HG02759 (cell line): ENCODE measurements around the gene TMEM235.

ENCODE experiments used
- ATAC-seq: cut with Tn5 transposase; IDR thresholded peaks from one replicate; pipeline ENCODE4 v1.9.1; 2021; ENCODE audit warnings: mild to moderate bottlenecking, moderate library complexity; ENCODE audit not compliant: unreplicated experiment

TMEM235 gene

DNA sequence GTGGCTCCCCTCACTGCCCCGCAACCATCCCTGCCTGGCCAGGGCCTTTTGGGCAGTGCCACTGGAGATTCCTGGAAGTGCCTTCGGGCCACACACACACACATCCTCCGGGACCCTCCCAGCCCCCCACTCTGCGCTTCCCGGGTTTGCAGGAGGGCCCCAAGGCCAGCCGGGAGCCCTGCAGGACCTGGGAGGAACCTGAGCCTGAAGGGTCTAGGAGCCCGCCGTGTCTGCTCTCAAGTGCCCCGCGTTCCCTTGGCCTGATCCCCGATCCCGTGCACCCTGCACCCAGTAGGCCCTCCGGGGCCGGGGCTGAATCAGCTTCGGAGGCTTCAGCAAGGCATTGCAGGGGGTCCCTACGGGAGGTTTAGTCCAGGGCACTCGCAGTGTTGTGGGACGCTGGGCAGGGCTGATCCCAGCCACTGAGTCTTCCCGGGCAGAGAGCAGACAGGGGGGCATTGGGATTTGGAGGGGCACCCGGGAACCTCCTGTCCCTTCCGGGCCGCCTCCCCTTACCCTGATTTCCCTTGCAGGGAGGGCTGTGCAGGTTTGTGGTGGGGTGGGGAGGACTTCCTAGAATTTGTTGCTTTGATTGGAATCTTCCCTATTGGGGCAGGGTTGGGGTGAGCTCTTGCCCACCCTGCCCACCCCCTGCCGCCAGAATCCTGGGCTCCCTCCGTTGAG is 36.9 kb downstream of the TMEM235 start:
- ATAC-seq = no peak

DNA sequence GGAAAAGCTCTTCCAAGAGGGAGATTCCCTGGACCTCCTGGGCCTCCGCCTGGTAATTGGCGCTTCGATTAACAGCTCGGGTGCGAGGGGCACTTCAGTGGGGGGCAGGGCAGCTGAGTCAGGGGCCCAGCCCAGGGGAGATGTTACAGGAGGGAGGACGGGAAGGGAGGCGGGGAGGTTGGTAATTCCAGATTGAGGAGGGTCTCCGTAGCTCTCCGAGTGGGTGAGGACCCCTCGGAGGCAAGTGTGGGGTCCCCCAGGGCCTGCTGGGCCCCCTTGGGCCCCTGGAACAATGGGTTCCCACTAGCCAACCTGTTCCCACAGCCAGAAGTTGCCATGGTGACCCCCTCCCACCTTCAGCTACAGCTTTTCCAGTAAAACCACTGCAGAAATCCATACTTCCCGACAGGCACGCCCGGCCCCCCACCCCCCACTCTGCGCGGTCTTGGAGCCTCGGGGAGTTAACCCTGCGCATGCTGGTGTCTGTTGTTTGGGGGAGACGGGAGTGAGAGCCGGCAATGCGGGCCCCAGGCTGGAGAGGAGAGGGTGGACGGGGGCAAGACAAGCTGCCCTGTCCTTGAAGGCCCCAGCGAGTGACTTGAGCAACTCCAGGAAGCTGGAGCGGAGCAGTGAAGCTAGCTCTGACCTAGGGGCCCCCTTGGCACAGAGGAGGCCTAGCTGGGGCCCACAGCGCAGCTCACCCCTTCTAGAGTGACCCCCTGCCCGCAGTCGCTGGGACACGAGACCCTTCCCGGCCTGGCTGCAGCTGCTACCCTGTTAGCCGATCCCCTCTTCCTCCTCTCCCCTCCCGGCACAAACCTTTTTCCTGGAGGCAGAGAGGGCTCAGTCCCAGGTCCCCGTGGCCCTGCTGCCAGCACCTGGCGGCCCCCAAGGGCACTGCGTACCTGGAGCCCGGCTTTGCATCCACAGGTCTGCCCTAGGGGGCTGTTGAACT is 37.8 kb downstream of the TMEM235 start:
- no peak for ATAC-seq

DNA sequence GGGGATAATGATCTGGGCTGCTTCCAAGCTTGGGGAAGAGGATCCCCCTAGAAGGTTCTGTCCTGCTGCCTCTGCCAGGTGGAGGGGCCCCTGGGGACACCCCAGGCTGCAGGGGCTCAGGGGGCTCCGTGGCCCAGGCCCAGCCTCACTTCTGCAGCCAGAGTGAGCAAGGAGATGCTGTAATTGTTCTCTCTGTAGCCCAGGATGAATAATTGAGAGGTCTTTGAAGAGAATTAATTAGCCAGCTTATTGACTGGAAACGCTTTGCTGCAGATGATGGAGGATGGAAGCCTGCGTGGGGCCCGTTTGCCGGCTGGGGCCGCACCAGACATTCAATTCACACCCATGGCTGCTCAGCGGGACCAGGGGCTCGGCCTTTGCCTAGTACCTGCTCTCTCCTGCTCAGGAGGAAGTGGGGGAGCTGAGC is 38.5 kb downstream of the TMEM235 start:
- no peak for ATAC-seq

DNA sequence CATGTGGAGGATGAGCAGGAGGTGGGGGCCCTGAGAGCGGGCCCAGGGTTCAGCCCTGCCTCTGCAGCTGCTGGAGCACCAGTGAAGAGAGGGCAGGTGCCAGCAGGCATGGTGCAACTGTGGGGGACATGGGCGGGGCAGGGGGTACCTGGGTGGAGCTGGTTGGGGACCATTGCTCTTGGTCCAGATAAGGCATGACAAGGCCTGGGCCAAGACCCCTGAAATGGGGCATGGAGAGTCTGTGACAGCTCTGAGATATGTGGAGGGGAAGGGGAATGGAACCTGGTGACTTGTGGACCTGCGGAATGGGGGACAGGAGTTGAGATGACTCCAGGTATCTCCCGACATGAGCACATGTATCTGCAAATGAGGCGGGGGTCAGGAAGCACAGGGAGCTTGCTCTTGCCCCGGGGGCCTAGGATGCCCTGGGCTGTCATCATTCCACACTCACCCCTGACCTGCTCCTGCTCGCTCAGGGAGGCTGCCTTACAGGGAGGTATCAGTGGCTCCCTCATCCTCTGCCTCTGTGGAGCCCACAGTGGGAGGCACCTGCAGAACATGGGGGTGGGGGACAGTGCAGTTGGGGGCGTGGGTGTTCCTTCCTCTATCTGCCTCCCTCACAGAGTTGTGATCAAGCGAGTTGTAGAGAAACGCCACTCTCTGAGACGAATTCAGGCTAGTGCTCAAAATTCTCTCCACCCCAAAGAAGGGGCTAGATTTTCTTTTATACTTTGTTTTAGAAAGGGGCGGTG is 40.2 kb downstream of the TMEM235 start:
- no peak for ATAC-seq

DNA sequence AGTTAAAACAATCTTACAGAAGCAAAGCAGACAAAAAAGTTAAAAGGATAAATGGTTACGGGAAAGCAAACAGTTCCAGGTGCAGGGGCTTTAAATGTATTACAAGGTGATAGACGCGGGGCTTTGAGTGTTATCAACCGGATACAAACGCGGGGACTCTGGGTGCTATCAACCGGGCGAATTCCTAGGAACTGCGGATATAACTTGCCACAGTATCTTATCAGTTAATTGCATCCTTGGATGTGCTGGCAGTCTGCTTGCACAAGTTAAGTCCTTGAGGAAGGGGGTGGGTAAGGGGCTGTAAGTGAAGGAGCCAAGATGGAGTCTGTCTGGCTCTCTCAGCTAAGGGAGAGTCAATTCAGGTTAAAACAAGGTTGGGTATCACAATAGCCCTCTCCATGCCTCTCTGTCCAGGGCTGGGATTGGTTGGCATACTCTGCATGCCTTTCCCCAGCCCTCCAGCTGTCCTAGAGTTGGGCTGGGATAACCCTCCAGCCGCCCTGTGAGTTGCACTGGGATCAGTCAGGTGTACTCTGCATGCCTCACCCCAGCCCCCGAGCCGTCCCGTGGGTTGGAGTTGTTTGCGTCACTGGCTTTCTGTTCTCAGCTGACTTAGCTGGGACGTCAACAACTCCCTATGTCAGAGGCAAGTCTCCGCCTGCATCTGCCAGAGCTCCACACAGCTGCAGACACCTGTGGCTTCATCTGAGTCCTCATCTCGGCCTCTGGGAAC is 40.9 kb downstream of the TMEM235 start:
- no peak for ATAC-seq

DNA sequence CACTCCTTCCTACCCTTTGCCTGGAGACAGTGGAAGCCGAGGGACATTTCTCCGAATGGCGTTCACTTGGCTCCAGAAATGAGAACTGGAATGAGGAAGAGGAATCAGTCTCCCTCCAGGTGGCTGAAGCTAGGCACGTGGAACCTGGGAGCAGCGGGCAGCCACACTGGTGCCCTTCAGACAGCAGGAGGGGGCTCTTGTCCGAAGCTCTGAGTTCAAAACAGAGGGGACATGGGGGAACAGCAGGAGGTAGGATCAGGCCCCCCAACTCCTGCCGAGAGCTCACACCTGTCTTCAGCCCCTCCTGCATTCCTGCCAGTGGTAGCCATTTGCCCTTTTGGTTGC is 41.5 kb downstream of the TMEM235 start:
- no peak for ATAC-seq

DNA sequence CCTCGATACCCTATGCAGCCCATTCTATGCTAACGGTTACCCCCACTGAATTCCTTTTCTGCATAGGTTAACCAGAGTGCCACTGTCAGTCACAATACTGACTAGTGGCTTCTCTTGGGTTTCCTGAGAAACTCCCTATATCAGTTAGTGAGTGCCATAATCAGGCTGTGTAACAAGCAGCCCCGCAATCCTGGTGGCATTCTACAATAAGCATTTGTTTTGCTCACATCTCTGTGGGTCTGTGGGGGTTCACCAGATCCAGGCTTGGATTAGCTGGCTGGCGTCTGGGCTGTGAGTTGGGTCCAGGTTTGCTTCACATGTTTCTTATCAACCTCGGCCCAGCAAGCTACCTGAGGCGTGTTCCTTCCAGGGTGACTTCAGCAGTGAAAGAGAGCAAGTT is 42.4 kb downstream of the TMEM235 start:
- no peak for ATAC-seq

DNA sequence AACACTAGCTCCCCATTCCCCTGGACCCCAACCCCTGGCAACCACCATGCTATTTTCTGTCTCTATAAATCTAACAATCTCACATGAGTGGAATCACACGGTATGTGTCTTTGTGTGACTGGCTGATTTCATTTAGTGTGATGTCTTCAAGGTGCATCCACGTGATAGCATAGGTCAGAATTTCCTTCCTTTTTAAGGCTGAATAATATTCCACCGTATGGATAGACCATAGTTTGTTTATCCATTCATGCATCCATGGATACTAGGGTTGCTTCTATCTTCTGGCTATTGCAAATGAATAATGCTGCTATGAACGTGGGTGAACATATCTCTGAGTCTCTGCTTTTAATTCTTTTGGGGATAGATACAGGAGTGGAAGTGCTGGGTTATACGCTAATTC is 43.9 kb downstream of the TMEM235 start:
- no peak for ATAC-seq

DNA sequence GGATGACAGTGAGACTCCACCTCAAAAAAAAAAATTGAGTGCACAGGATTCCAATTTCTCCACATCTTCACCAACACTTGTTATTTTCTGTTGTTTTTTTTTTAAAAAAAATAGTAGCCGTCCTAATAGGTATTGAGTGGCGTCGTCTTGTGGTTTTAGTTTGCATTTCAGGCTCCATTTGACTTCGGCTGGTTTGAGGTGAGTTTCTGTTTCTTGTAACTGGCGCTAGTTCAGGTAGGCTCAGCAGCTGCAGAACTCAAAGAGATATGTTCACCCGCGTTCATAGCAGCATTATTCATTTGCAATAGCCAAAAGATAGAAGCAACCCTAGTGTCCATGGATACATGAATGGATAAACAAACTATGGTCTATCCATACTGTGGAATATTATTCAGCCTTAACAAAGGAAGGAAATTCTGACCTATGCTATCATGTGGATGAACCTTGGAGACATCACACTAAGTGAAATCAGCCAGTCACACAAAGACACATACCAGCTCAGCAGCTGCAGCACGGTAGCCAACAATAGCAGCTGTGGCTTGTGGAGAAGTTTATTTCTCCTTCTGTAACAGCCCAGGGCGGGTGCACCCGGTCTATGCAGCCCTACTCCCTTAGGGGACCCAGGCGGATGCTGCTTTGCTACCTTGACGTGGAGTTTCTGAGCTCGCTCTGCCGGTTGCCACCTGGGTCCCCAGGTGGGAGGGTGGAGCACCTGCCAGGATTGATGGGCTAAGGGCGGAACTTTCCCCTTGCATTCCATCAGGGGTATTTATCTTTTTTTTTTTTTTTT is 44.9 kb downstream of the TMEM235 start:
- ATAC-seq = peak; percentile 66

DNA sequence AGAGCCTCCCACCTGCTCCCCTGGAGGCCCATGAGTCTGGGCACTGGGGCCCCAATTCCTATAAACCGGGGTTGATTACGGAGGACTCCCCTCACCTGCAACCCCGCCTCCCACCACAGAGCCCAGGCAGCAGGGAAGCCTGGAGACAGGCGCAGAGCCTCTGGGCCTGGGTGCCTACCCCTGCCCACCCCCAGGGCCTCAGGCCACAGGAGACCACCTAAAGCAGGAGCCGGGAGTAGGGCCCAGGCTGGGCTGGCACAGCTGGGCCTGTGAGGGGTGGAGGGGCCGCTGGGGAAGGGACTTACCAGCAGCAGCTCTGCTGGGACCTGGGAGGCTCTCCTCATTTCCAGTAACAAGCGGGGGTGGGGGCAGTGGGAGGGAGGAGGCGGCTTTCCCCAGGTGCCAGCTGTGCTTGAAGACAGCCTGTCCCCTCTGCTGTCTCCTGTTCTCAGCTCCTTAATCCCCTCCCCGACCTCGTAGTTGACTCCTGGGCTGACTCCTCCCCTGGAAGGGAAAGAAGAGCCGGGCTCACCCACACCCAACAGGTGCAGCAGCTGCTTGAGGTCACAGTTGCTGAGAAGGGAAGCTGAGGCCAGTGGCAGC is 46.8 kb downstream of the TMEM235 start:
- ATAC-seq = no peak

DNA sequence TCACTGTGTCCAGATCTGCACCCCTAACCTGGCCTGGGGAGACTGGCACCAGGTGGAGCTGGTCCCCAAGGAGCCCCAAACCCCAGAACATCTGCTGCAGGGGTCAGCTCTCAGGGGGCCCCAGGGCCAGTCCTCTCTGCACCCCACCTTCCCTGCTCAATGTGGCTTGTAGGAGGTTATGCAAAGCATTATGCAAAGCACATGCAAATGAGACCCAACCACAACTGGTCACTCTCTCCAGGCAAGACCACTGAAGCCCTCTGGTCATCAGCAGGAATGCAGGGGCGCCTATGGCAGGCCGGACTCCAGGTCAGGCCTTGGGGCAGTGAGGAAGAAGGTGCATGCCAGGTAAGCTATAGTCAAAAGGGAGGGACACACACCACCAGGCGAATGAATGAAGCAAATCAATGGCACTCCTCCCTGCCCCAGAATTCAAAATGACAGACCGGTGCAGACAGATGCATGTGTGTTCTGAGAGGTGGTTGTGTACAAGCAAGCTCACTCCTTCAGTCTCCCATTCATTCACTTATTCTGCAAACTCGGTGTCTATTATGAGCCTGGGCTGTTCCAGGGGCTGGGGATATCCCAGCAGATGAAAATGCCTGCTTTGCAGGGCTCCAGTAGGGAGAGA is 48.0 kb downstream of the TMEM235 start:
- no peak for ATAC-seq

DNA sequence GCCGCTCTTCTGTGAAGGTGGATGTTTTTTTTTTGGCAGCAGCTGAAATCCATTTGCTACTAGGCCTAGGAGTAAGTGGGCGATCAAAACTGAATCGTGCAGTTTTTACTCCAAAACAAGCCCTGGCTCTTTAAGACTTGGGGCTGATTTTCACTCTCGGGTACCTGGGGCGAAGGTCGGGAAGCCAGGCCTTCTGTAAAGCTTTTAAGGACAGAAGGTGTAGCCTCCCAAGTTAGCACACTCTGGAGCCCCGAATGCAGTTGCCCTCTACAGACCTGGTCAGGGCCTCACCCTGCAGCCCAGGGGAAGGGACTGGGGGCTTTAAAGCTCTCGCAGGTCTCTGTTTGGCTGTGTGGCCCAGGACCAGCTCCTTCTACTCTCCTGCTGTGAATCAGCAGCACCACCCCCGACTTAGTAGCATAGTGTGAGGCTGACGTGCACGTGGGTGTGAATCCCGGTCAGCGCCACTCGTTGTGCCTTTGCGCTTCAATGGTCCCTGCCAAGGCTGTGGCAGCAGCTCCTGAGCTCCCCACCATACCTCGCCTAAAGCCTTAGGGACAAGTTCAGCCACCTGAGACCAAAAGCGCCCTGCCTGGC is 49.9 kb downstream of the TMEM235 start:
- no peak for ATAC-seq

DNA sequence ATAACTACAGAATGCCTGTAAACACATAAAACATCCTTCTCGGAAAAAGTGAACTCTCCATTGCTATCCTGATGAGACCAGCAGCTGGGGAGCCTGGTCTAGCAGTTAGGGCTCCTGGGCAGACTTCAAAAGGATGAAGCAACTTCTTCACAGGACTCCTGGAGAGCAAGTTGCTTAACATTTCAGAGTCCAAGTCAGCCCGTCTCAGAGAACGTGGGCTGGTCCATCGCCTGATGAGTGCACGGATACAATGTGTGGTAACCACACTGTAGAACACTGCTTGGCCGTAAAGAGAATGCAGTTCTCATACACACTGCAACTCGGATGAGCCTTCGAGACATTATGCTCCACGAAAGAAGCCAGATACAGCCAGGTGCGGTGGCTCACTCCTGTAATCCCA is 52.7 kb downstream of the TMEM235 start:
- ATAC-seq = no peak

DNA sequence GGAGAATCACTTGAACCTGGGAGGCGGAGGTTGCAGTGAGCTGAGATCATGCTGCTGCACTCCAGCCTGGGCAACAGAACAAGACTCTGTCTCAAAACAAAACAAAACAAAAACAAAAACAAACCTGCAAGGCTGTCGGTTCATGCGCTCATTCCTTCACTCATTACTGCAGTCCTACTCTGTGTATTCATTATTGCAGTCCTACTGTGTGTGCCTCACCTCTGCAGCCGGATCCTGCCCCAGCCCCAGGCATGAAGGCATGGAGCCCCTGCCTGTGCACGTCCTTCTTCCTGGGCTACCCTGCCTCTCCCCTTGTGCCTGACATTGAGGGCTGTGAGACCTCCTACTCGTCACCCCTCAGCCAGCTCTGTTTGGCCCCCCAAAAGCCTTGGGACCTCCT is 57.6 kb downstream of the TMEM235 start:
- no peak for ATAC-seq

DNA sequence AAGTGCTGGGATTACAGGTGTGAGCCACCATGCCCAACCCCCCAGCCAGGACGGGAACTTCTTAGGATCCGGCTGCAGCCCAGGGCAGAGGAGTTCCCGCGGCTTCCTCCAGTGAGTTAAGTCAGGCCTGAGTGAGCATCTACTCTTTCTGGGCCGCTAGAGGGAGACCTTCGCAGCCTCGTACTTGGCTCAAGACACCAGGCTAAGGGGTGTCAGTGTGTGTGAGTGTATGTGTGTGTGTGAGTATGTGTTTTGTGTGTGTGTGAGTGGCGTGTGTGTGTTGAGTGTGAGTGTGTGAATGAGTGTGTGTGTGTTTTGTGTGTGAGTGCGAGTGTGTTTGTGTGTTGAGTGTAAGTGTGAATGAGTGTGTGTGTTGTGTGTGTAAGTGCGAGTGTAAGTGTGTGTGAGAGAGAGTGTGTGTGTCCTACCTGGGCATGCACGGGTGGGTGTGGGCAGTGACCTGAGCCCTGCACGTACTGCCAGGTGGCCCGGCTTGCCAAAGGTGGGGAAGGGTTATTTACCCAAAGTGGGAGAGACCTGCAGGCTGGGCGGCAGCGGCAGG is 58.5 kb downstream of the TMEM235 start:
- ATAC-seq = no peak
